ENCODE results near the gene PLEKHB1.

DNA sequence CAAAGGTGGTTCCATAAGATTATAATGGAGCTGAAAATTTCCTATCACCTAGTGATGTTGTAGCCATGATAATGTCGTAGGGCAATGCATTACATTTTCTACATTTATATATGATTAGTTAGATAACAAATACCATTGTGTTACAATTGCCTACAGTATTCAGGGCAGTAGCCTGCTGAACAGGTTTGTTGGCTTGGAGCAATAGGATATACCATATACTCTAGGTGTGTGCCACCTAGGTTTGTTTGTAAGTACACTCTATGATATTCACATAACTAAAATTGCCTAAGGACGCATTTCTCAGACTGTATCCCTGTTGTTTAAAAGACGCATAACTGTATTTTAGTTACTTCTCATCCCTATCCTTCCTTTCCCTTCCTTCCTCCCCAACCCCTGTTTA, 13.6 kb downstream of the PLEKHB1 start:
- TF ChIP-seq, protein P1, sequence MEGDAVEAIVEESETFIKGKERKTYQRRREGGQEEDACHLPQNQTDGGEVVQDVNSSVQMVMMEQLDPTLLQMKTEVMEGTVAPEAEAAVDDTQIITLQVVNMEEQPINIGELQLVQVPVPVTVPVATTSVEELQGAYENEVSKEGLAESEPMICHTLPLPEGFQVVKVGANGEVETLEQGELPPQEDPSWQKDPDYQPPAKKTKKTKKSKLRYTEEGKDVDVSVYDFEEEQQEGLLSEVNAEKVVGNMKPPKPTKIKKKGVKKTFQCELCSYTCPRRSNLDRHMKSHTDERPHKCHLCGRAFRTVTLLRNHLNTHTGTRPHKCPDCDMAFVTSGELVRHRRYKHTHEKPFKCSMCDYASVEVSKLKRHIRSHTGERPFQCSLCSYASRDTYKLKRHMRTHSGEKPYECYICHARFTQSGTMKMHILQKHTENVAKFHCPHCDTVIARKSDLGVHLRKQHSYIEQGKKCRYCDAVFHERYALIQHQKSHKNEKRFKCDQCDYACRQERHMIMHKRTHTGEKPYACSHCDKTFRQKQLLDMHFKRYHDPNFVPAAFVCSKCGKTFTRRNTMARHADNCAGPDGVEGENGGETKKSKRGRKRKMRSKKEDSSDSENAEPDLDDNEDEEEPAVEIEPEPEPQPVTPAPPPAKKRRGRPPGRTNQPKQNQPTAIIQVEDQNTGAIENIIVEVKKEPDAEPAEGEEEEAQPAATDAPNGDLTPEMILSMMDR (IDR thresholded peaks at IDR 0.05 in 4 of 5, conservative IDR thresholded peaks at IDR 0.05 in 1 of 5), result no peak
- TF ChIP-seq POLR2A (IDR thresholded peaks at IDR 0.05), result no peak

All from gastrocnemius medialis (tissue), 4 donors.